HG03354 (cell line): Measurements from ENCODE around the gene STUM.
"Not testable (repeated sequence)": the region's sequence is repeated elsewhere in the genome, so short reads cannot be mapped to it uniquely, and the experiment has no call there.

ENCODE experiments used
- ATAC-seq: cut with Tn5 transposase; IDR thresholded peaks from one replicate; pipeline ENCODE4 v1.9.1; 2021; ENCODE audit warnings: mild to moderate bottlenecking; ENCODE audit not compliant: unreplicated experiment, poor library complexity, severe bottlenecking

Gene STUM

DNA sequence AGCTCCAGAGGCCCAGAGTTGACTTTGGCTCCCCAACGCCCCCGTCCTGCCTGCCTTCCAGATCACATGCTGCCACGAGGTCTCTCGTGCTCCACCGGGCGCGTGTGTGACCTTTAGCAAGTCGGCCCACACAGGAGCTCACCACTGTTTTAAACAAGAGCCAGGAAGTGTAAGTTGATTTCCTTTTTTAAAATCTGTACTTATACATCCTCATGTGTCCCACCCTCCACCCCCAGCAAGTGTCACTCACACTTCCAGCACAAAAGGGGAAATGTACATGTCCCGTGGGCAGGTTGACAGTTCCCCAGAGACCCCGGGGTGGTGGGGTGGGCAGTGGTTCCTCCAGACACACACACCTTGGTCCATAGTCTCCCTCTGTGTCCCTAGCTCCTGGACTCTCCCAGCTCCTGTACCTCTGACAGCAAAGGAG, 84.4 kb downstream of the STUM start:
- ATAC-seq: no peak

DNA sequence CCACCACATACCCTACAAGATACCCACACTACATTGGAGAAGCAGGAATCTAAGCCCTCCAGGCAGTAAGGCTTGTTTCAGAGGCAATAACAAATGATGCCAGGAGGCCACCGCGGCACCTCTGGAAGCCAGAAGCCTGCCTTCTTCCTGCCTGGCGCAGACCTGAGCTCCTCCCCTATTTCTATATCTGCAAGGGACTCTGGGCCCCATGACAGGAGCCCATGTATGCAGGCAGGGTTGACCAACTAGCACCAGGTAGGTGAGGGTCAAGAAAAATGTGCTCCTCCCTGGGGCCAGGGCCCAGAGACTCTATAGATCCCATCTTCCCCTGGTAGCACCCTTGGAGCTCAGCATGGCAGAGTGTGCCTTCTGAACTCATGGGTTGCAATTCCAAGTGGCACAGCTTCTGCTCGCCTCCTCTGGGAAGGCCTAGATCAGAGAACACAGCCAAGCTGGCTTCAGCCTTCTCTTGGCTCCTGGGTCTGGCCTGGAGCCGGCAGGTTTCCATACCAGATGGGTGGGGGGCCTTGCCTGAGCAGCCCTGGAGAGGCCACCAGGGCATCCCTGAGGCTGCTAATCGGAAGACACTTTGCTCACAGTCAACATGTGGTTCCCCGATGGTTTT, 85.1 kb downstream of the STUM start:
- peak; percentile 22 for ATAC-seq

DNA sequence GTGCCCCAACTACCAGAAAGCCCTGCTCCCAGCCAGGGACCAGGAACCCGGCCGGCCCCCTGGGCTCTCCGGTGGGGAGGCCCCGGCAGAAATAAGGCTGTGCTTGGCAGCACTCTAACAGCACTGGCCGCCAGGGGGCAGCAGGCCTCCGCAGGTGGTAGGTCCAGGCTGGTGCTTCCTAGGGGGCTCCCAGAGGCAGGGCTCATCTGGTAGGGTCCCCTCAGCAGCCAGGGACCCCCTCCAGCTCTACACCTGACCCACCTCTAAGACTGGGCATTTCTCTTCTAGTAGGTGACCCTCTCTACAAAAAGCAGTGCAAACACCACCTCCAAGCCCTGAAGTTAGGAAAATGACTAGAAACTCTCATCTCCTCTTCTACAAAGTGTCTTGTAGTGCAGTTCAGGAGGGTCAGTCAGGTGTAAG, 85.6 kb downstream of the STUM start:
- ATAC-seq: peak; percentile 81

DNA sequence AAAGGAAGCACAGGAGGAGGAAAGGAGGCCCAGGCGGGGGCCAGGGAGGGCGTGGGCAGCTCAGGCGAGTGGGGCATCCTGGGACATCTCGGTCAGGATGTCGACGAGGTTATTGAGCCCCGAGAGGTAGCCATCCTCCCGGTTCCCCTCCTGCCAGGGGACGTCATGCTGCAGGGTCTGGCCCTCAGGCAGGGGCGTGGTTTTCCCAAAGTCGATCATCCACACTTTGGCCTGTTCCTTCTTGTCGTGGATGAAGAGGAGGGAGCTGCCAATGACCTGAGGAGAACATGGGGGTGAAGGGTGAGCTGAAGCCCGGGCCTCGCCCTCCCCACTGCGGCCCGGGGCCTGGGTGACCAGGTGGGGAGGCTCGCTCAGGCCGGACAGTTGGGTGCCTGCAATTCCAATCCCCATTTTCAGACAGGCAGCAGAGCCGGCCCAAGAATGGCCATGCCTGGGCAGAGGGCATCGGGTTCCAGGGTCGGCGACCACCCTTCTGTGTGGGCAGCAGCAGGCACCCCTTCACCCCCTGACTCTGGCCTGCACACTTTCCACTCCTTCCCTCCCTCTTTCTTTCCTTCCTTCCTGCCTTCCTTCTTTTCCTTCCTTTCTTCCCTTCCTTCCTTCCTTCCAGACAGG, 86.2 kb downstream of the STUM start:
- ATAC-seq: no peak

DNA sequence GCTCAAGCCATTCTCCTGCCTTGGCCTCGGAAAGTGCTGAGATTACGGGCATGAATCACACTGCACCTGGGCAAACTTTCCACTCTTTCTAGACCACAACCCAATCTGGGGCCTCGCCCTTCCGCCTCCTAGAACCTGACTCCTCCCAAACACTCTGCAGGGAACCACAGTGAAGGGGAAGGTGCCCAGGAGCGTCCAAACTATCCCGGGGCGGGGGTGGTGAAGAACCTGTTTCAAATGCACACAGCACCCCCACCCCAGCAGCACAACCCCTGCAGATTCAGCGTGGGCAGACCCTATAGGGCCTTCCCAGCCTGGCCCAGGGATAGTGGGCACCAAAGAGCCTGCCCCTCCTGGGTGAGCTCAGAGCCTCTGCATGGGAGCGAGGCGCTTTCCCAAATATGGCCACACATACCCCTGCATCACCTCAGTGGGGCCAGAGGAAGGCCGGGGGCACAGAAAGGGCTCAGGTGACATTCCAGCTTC, 86.9 kb downstream of the STUM start:
- ATAC-seq: no peak

DNA sequence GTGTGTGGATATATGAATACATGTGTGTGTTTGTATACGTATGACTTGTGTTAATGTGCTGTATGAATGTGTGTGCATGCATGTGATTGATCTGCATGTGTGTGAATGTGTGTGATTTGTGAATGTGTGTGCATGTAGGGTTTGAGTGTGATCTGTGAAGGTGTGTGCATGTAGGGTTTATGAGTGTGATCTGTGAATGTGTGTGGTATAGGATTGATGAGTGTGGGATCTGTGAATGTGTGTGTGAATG, 88.2 kb downstream of the STUM start:
- no peak for ATAC-seq

DNA sequence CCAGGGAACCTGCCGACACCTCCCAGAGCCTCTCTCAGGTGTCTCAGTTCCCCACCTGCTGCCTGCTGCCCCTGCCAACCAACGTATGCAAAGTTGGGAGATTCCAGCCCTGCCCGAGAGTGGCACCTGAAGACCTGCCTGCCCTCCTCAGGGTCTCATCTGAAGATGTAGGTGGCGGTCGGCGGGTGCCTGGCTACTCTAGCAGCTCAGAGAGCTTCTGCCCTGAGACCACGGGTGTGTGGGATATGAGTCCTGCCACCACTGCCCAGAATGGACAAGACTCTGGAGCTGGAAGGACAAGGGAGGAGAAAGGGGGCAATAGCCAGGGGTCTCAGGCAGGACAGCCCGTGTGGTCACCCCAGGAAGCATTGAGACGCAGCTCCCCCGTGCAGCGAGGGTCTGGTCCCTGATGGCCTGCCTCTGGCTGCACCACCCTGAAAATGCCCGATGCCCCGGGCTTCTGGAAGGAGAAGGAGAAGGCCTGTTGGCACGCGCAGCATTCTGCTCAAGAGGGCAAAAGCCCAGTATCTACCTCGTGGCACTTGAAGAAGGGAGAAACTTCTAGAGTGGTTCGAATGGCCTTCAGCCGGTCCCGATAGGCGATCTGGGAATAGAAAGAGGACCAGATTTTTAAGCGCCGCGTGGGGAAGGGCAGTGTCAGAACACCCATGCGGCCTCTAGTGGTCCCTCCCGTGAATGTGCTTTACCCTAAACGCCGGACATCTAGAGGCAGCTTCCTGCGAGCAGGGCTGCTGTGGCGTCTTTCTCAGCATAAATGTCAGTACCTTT, 88.8 kb downstream of the STUM start:
- no peak for ATAC-seq

DNA sequence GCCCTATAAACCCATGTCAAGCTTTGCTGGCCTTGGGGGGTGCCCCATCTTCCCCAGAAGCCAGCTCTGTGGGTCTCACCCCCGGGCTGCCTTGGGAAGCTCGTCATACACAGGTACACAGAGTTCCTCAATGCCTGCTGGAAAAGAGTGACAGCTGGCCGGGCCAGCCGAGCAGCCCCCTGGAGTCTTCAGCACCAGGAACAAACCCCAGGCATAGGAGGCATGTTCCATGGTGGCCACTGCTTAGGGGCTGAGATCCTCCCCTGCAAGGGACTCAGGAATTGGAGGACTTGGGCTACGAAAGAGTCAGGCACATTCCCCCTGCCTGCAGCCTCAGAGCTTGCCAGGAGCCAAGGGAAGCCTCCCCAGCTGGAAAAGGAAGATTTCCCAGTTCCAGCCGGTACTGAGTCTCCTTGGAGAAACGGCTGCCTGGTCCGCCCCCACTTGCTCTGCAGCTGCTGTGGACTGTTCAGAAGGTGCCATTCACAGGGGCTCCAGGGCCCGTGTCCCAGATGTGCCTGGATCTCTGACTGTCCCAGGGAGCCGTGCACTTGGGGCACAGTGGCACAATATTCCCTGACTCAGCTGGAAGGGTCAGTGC, 89.5 kb downstream of the STUM start:
- ATAC-seq: no peak

DNA sequence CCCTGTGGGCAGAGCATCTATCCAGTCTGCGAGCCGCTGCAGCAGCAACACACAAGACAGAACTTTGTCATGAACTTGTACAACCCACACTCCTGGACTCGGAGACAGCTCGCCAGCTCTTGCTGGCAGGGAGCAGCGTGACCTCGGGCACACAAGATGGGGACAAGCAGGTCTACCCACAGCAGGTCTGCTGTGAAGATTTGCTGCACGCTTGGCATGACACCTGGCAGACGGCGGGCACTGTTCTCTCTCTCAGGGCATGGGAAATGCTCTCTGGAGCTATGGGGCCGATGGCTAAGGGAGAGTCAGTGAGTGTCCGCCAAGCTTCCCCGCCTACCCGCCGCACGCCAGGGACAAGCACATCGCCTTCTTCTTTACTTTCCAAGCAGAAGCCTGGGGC, 90.0 kb downstream of the STUM start:
- ATAC-seq: no peak

DNA sequence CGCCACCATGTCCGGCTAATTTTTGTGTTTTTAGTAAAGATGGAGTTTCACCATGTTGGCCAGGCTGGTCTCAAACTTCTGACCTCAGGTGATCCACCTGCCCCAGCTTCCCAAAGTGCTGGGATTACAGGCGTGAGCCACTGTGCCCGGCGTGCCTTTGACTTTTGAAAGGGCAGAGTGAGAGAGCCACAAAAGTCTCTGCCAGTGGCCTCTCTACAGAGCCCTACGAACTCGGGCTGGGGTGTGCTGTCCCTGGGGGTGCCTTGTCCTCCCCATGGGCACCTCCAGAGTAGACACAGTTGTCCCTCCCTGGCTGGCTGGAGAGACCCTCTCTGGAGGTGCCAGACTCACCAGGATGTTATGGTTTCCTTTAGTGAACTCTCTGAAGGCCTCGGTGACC, 90.6 kb downstream of the STUM start:
- not testable (repeated sequence) for ATAC-seq

DNA sequence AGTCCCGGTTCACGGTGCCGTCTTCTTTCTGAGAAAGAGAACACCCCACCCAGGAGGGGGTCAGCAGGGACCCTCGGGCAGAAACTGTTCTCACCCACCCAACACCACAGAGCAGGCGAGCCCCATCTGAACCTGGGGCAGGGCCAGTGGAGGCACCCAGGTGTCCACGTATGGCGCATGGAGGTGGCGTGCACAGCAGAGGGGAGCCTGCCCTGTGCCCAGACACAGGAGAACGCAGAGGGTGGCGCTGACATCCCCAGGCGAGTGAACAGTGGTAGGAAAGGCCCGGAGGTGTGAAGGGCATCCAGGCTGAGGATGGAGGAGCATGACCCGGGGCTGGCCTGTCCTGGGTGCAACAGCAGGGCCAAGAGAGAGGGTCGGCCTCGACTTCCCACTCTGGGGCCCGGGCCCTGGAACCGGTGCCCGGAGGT, 91.1 kb downstream of the STUM start:
- ATAC-seq: no peak

DNA sequence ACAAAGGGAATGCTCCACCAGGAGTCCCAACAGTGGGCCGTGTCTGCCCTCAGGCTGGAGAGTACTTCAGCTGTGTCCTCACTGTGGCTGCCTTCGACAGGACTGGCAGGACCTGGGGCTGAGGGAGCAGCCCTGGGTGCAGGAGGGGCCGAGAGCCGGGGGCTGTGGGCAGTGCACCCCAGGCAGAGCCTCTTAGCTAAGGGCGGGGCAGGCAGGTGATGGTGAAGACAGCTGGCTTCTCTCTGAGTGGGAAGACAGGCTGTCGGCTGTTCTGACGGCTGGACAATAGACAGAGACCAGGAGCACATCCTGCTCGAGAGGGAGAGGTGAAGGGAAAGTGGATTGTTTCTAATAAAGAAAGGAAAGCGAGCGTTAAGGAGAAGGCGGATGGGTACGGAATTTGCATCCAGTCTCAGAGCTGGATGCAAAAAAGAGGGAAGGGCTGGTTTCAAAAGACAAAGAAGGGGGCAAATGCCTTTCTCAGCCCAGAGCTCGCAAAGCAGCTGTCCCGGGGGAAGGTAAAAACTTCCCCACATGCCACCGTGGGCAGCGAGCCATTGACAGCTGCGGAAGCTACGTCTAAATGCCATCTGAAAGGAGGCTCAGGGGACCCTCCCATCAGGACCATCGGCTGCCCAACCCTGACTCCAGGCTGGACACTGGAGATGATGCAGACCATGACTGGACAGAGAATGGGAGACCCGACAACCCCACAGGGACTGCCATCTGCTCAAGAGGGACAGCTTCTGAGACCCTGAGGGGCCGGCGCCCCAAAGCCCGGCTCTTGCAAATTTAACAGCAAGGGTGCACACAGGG, 92.0 kb downstream of the STUM start:
- no peak for ATAC-seq

DNA sequence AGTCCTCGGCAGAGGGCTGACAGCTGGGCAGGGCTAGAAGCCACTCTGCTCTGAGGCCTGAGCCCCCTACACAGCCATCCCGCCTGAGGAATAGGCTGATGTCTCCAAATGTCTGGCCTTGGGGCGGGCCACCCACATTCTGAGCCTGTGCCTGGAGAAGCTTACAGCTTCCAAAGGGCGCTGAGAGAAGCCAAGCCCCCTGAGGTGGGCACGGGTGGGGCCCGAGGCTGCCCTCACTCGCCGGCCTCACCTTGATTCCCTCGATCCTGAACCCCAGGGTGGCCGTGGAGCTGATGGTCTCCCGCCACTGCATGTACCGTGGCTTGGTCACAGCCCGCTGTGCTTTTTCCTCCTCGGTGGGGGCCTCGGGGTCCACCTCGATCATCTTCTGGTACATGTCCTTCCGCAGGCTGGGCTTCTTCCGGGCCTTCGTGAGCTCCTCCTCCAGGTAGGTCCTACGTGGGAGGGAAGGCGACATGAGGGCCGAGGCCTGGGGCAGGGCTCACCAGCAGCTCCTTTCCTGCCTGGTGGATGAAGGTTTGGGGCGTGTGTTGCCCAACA, 93.2 kb downstream of the STUM start:
- no peak for ATAC-seq

DNA sequence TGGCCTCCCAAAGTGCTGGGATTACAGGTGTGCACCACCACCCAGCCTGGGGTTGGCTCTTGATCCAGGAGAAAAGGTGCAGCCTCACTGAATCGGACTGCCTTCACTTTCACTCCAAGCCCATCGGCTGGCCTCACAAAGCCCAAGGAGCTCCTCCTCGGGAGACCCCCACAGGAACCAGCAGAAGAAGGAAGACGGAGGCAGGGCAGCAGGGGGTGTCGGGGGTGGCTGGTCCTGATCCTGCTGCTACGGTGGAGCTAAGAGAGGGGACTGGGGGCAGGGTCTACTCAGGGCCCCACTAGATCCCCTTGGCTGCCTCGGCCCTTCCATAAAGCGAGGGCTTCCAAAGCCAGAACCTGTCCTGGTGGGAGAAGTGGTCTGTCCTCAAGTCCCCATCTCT, 93.9 kb downstream of the STUM start:
- no peak for ATAC-seq

DNA sequence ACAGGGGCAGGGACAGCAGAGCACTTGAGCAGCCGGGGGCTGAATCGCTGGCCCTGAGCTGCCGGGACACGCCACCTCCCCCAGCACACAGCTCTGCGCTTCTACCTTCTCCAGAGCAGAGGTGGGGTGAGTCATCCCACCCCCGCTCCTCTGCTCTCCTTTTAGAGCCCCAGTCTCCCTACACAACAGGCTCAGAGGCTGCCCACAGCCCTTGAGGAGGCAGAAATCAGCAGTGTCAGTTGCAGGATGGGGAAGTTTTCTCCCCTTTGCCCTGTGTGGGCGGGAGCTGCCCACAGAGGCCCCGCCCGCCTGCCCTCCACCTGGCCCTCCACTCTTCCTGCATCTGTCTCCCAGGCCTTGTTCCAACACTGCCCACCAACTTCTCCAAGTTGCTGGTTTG, 94.6 kb downstream of the STUM start:
- peak; percentile 57 for ATAC-seq

DNA sequence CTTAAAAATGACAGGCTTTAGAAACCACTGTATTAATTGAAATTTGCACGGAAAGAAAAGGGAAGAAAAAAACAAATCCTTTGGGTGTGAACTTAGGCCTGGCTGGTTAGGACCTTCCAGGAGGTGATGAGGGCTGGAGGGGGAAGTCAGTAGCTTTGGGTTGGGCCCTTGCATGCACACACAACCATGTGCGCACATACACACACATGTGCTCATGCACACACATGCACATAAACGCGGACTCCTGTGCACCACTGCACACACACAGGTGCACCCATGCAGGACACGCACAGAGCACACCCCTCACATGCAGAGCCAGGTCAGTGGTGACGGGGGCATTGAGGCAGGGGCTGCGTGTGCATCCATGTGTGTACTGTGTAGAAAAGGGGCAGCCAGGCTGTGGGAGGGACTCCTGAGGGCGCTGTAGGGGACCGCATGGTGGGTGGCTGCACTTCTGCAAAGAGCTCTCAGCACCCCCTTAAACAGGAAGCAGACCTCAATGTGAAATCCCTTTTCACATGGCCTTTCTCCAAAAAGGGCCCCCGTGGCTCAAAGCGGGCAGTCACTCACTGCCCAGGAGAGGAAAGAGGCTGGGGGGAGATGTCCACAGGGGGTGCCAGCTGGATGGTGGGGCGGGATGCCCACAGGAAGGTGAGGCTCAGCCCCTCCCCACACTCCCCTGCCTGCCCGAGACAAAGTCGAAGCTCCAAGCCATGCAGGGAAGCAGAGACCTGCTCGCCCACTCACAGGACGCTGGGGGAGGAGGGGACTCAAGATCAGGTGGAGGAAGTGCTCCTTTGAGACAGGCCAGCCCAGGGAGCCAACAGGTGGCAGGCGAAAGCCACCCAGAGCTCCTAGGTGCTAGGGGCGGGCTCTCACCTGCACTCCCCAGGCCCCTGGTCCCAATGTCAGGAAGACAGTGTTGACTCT, 95.3 kb downstream of the STUM start:
- ATAC-seq: peak; percentile 48

DNA sequence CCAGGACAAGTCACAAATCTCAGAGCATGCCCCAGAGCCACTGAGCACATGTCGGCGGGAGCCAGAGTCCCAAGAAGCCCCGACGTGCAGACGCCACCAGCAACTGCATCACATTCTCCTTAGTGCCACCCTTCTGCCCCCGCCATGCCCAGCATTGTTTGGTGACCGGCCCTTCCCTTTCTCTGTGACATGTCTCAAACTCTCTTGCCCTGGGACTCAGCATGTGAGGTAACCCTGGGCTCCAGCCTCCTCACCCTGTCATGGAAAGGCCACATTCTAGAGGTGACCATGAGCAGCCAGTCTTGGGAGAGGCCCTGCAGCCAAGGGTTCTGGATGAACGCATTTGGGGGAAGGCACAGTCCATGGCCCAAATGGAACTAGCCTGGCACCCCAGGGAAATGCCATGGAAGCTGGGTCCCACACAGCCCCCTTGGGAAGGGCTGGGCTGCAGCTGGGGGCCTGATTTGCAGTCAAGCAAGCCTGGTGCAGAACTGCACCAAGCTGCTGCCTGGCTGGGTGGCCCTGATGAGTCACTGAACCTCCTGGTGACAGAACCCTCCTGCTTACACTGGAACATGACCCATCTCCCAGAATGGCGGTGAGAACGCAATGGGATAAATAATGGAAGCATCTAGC, 96.1 kb downstream of the STUM start:
- no peak for ATAC-seq

DNA sequence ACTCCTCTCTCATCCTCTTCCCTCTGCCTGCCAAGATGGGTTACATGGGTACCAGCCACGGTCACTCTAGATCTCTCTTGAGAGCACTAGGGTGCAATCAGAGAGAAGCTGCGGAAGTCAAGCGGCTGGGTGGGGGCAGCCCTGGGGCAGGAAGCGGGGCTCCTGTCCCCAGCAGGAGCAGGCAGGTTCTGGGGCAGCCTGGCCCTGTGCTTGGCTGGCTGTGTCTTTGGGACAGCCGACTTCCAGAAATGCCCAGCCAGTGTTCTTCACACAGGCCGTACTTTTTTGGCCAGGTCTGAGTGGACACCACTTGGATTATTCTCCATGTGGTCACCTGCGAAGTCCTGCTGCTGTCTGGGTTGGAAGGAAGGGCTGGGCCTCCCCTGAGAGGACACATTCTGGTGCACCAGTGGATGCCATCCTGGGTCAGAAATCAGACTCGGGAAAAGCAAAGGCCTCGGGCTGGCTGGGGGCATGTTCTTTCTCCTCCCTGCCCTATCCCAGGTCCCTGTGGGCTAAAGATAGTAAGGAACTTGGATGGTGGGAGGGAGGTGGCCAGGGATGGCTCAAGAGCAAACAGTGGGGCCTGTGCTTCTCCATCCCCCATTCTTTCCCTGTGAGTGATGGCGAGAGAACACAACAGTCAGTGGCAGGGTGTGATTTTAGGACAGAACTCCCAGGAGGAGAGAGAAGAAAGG, 96.9 kb downstream of the STUM start:
- no peak for ATAC-seq
